Stimulated activated naive CD4-positive, alpha-beta T cell treated with Interleukin-2 at 50 U/mL for 16 hours (primary cell): ENCODE data around the gene SMURF1.
"Not testable (repeated sequence)": the region's sequence is repeated elsewhere in the genome, so short reads cannot be mapped to it uniquely, and the experiment has no call there.

ENCODE experiments used
- DNase-seq: peaks from one replicate; lab custom pipeline; 2025; lab: John Stamatoyannopoulos, UW

Gene SMURF1

DNA sequence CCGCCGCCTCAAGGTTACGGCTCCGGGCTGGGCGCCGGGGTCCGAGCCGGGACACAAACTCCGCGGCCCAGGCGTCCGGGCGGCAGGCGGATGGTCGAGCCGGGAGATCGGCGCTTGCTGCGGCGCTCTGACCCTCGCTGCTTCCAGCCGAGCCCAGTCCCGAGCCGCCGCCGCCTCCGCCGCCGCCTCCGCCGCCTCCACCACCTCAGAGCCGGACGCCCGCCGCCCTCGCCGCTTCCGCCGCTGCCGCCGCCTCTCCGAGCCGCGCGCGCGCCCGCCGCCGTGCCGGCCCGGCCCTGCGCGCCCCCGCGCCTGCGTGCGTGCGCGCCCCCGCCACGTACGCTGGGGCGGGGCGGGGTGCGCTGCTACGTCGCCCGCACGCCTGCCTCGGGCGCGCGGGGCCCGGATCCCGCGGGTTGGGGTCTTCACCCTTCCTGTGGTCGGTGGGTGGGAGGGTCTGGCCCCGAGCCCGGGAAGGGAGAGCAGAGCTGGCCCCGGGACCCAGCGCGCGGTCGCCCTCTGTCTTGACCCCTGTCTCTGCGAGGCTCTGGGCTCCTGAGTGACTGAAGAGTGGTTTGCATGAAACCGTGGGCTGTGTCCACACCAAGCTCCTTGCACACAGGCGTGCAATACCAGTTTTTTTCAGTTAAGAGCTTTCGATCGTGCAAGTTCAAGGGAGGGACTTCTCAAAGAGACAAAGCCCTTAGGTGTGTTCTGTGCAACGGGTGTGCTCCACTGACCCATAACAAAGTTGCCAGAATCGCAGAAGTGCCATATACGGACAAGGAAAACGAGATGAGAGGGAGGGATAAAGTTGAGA, at the start of gene SMURF1:
Gene SMURF1 (minus strand): TSS at position 256 of the 820 bp plus-strand sequence. CDS start 328 bp downstream, outside the sequence.
- peak; percentile 61 for DNase-seq

DNA sequence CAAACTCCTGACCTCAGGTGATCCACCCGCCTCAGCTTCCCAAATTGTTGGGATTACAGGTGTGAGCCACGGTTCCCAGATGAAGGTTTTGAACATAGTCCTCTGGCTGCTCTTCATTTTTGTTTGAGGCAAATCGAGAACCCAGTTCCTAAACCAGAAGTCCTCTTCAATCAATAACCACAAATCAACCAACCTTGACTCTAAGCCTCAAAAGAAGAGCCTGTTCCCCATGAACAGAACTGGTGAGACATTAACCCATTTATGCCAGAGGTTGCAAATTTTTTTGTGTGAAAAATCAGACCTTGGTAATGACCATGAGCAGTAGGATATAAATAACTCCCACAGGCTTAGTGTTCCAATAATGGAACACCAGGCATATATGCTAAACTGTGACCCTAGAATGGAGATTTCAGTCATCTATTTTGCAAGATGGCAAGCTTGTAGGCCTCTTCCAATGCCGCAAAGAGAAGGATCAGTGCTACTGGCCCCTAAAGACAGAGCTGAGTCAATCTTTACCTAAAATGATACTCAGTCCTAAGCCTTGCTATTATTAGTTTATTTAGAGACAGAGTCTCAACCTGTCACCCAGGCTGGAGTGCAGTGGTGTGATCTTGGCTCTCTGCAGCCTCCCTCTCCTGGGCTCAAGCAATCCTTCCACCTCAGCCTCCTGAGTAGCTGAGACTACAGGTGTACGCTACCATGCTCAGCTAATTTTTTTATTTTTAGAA, 48.1 kb upstream of the SMURF1 start:
- no peak for DNase-seq

DNA sequence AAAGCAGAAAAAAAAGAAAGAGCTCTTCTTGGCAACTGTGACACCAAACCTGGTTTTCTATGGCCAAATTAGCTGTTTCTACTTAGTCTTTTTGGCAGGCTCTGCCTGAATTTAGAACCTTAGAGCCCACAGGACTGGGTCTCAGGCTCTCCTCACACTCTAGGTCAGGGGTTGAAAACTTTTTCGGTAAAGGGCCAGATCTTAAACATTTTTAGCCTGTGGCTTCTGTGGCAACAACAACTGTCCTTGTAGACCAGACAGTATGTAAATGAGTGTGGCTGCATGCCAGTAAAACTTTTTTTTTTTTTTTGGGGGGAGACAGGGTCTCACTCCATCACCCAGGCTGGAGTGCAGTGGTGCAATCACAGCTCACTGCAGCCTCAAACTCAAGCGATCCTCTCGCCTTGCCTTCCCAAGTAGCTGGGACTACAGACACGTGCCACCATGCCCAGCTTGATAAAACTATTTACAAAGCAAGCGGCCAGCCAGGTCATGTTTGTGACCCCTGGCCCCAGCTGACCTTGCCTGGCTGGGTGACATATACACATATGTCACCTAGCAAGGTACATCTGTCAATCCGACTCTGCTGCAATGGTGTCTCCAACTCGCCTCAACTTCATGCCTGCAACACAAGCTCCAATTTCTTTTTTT, 46.6 kb upstream of the SMURF1 start:
- DNase-seq: no peak

DNA sequence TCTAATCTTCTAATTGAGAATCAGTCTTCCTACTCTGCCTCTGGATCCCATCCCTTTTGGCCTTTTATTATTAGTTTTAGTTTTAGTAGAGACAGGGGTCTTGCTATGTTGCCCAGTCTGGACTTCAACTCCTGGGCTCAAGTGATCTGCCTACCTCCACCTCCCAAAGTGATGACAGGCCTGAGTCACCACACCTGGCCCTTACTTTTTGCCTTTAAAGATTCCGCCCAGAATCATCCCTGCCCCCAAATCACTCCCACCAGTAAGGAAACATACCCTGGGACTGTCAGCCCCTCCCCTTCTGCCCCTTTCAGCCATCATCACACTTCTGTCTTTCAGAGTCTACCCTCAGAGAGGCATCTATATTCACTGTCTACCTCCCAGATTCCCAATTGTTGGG, 45.3 kb upstream of the SMURF1 start:
- no peak for DNase-seq

DNA sequence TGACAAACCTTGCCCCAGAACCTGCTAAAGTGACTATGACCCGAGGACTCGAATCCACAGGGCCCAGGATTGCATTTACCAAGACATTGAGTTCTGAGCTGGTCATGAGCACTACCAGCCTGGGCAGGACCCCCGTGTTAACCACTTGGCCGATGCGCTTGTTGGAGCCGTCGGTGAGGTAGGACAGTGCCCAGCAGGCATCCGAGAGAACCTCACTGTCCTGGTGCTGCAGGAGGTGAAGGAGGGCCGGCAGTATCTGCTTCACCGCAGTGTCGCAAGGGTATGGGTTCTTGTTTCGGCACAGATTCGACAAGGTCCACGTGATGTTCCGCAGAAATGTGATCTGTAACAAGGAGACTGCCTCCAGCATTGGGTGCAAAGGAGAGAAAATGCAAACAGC, 44.3 kb upstream of the SMURF1 start:
- DNase-seq: no peak

DNA sequence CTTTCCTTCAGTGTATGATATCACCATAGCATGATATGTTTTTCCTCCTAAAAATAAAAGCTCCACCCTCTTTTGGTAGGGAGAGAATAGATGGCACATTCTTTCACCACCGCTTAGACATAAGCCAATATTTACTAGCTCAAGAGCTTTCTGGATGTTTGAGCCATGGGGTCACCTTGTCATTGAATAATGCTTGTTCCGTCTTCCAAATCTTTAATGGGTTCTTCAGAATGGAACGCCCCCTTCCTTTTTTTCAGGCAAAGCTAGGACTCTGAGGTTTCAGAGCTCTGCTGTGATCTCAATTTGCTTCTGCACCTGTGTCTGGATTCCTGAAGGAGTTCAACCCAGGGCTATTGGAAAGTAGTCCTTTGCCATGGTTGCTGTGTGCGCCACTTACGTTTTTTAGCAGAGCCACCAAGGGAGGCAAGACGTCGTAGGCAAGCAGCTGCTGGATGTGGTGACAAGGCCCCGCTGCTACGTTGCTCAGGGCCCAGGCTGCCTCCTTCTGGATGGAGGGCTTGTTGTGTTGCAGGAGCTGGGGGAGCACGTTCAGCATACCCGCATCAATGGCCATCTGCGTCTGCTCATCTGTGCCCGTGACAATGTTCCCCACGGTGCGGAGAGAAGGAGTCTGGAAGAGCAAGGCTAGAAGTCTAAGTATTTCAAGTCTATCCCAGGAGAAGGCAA, 40.8 kb upstream of the SMURF1 start:
- DNase-seq: no peak

DNA sequence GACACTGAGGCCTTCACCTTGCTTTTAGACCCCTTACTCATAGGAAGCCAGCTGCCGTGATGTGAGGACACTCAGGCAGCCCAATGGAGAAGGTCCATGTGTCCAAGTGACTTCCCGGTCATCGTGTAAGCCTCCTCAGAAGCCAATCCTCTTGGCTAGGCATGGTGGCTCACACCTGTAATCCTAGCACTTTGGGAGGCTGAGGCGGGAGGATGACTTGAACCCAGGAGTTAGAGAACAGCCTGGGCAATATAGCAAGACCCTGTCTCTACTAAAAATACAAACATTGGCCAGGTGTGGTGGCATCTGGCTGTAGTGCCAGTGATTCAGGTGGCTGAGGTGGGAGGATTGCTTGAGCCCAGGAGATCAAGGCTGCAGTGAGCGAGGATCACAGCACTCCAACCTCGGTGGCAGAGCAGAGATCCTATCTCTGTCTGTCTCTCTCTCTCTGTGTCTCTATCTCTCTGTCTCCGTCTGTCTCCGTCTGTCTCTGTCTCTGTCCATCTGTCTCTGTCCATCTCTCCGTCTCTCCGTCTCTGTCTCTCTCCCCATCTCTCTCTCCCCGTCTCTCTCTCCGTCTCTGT, 36.3 kb upstream of the SMURF1 start:
- no peak for DNase-seq

DNA sequence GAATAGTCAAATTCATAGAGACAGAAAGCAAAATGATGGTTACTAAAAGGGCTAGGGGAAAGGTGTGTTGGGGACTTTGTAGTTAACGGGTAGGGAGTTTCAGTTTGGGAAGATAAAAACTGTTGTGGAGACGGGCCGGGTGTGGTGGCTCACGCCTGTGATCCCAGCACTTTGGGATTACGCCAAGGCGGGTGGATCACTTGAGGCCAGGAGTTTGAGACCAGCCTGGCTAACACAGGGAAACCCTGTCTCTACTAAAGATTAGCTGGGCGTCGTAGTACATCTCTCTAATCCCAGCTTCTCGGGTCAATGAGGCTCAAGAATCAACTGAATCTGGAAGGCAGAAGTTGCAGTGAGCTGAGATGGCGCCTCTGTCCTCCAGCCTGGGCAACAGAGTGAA, 33.3 kb upstream of the SMURF1 start:
- DNase-seq: no peak

DNA sequence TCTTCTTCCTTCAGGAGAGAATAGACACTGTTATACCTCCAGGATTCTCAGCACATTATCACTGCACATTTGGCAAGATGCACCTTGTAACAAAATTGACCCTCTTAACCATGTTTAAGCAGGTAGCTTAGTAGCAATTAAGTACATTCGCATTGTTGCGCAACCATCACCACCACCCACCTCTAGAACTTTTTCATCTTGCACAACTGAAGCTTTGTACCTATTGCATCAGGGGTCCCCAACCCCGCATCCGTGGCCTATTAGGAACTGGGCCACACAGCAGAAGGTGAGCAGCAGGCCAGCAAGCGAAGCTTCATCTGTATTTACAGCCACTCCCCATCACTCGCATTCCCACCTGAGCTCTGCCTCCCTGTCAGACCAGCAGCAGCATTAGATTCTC, 29.9 kb upstream of the SMURF1 start:
- no peak for DNase-seq

DNA sequence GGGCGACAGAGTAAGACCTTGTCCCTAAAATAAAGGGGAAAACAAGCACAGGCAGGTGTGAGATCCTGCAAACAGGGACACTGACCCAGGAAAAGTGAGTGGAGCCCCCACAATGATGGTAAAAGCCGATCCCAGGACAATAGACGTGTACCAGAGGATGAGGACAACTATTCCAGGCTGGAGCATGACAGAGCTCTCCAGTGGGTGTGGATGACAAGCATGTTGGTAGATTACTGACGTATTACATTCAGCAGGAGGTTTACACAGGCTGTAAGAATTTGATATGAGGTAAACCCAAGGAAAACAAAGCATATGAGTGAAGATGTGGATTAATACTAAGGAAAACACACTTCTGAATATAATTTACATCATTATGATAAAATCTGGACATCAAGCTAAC, 27.8 kb upstream of the SMURF1 start:
- DNase-seq: no peak

DNA sequence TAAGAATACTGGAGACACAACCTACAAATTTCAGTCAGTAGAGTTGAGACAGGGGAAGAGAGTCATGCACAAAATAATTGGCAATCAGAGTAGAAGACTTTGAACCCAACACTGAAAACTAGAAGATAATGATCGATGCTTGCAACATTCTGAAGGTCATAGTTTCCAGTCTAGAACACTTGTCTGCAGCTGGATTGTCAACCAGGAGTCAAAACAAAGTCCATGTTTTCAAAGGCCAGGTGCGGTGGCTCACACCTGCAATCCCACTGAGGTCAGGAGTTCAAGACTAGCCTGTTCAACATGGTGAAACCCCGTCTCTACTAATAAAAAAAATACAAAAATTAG, 26.8 kb upstream of the SMURF1 start:
- no peak for DNase-seq

DNA sequence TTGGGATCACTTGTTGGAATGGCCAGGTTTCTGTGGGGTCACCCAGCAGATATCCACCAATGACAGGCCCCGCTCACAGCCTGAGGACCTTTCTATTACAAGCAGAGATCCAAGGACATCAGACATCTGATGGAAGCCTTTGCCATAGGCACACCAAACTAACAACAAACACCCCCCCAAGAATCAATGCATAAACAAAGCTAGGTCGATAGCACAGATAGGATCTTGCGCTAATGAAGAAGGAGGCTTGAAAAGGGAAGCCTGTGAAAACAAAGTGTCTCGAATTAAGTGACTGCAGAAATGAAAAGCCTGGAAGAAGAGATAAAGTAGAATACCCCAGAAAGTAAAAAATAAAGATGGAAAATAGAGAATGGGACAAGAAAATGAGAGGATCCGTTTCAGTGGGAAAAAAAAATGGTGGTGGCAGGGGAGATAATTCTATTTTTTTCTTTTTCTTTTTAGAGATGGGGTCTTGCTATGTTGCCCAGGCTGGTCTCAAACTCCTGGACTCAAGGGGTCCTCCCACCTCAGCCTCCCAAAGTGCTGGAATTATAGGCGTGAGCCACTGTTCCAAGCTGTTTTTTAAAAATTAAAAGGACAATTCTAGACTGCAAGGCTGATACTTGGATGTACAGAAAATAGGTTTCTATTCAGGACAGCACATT, 26.3 kb upstream of the SMURF1 start:
- no peak for DNase-seq

DNA sequence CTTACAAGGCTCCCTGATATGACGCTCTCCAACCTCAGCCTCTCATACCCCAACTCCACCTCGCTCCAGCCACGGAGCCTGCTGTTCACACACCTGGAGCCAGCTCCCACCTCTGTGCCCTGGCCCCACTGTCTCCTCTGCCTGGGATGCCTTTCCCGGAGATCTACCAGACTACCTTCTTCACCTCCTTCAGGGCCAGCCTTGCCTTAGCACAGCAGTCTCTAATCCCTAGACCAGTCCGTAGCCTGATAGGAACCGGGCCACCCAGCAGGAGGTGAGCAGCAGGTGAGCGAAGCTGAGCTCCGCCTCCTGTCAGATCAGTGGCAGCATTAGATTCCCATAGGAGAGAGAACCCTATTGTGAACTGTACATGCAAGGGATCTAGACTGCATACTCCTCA, 23.2 kb upstream of the SMURF1 start:
- no peak for DNase-seq

DNA sequence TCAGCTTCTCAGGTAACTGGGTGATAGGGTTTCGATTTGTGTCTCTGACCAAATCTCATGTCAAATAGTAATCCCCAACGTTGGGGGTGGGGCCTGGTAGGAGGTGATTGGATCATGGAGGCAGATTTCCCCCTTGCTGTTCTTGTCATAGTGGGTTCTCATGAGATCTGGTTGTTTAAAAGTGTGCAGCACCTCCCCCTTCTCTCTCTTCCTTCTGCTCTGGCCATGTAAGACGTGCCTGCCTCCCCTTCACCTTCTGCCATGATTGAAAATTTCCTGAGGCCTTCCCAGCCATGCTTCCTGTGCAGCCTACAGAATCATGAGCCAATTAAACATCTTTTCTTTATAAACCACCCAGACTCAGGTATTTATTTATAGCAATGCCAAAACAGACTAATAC, 21.9 kb upstream of the SMURF1 start:
- DNase-seq: no peak

DNA sequence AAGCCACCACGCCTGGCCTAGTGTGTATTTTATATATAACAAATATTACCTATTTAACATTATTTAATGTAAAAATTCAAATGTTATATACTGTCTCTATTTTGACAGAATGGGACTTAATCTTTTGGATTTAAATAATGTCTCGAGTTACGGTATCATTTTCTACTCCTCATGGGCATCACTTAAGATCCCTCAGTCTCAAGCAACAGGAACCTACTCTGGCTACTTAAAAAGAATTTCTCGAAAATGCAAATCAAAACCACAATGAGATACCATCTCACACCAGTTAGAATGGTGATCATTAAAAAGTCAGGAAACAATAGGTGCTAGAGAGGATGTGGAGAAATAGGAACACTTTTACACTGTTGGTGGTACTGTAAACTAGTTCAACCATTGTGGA, 19.8 kb upstream of the SMURF1 start:
- not testable (repeated sequence) for DNase-seq

DNA sequence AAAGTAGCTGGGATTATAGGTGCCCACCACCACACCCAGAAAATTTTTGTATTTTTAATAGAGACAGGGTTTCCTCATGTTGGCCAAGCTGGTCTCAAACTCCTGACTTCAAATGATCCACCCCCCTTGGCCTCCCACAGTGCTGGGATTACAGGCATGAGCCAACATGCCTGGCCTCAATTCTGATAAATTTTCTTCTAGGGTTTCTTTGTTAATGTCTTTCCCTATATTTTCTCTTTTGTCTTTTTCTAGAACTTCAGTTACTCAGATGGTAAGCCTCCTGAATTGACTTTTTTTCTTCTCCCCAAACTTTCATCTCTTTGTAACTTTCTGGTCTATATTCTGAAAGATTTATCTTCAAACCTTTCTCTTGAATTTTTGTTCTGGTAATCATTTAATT, 12.7 kb upstream of the SMURF1 start:
- DNase-seq: no peak

DNA sequence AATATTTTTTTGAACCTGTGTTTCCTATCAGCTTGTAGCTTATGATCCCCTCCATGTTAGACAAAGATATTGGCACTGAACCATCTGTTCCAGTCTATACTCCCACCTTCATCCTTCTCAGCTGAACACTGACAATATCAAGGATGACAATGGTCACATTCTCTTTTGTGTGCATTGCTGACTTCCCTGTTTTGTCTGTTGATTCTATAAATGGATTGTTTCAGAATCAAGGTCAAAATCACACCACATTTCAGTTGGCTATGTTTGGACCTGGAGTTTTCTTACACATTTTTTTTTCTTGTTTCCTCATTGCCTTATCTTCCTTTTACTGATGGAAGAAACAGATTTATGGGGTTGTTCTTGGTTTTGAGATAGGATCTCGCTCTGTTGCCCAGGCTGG, 11.3 kb upstream of the SMURF1 start:
- no peak for DNase-seq

DNA sequence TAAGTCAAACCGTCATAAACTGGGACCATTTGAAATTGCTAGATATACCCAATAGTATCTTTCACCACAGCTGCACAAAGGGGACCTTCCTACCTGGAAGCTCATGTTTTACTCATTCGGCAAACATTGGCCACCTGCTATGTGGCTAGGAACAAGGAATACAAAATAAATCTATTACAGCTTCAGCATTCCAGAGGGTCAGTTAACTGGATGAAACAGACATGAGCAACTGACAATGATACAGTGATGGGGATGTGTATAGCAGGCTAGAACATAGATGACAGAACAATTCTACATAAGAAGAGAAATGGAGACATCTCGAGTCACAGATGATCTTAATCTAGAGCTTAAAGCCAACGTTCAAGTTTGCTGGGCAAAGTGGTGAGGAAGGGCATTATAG, 3.1 kb upstream of the SMURF1 start:
- DNase-seq: no peak

DNA sequence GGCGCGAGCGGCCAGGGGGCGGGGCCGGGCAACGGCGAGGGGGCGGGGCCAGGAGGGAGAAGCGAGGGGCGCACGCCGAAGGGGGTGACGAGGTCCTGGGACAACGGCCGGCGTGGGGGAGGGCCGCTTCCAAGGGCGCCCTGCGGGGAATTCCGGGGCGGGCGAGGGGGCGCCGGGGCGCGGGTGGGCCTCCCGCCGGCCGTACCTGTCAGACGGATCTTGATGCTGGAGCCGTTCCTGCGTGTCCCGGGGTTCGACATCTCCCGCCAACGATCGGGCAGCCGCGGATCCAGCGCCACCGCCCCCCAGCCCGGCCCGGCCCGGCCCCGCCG, 421 bp downstream of the SMURF1 start:
- DNase-seq: no peak

DNA sequence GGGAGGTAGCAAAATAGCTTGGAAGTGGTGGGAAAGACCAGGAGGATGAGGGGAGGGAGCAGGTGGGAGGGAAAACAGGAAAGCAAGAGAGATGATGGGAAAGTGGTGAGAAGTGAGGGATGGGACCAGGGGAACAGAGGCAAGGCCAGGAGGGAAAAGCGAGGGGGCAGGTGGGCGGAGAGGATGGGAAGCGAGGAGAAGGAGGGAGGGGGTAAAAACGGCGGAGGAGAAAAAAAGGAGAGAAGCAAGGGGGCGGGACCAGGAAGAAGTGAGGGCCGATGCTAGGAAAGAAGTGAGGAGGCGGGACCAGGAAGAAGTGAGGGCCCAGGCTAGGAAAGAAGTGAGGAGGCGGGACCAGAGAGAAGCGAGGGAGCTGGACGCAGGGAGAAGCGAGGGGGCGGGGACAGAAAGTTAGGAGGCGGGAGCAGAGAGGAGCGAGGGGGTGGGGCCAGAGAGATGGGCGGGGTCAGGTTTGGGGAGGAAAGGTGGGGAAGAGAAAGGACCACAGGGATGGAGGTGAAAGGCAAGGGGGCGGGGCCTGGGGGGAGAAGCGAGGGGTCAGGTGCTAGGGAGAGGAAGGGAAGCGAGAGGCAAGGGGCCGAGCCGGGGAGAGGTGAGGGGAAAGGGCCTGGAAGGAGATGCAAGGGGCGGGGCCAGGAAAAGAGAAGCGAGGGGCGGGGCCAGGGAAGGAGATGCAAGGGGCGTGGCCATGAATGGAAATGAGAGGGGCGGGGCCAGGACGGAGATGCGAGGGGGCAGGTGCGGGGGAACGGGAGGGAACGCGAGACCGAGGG, 984 bp downstream of the SMURF1 start:
- peak; percentile 89 for DNase-seq
